HCT116 (cell line): Measurements from ENCODE around the gene SPATA3. TPM values are rescaled to one million over a fixed set of nuclear protein-coding genes. Genes with fewer than 3 reads are reported as not detected.

Experiments
- ATAC-seq: fragments of 200-7000 bp; cut with Tn5 transposase; 2 replicates; pipeline ENCODE4 v1.9.1; 2020; ENCODE audit warnings: mild to moderate bottlenecking, moderate library complexity
- BruUV-seq: library from RNA; stranded (reverse); fragments of 400-500 nt; replicated peaks from 2 replicates; lab custom pipeline; 2021; lab: Mats Ljungman, UMichigan
- CTCF ChIA-PET: fragments of 300-600 bp; sonication (Branson Sonifier 250); formaldehyde crosslinking; loops from one replicate; lab custom pipeline; 2021; ENCODE audit warnings: antibody characterized with exemption; lab: Charles Lee
- POLR2A ChIA-PET: fragments of 300-600, 350-600 bp; sonication (Branson Sonifier 250); formaldehyde crosslinking; loops from one replicate; lab custom pipeline; 2021; ENCODE audit warnings: antibody characterized with exemption; lab: Charles Lee
- RAD21 ChIA-PET, 2 experiments: fragments of 300-600 bp; sonication (Branson Sonifier 250); formaldehyde crosslinking; loops; one replicate each; lab custom pipeline; 2023; ENCODE audit warnings: low total read pairs in 2 of 2; ENCODE audit not compliant: uncharacterized antibody in 2 of 2, unreplicated experiment in 2 of 2, low non-redundant PET in 1 of 2; lab: Charles Lee
- DNase-seq: peaks from one replicate; pipeline ENCODE4 v3.0.0-alpha.2; 2010; ENCODE audit warnings: low read depth, low spot score
- H2AFZ ChIP-seq: fragments of 200-600 bp; shearing (Covaris generic), sonication (generic); 2 replicates; pipeline ENCODE4 v1.6.1; 2017; ENCODE audit warnings: low read depth, mixed run types, mixed read lengths, antibody characterized with exemption, low read length; ENCODE audit not compliant: poor library complexity, severe bottlenecking
- H3K27ac ChIP-seq: 2 replicates; pipeline ENCODE4 v1.5.1; 2012; ENCODE audit warnings: low read depth, low read length
- H3K27me3 ChIP-seq: fragments of 200-600 bp; sonication (generic); 2 replicates; pipeline ENCODE4 v1.6.1; 2016; ENCODE audit warnings: mixed run types, low read length, mixed read lengths; ENCODE audit not compliant: insufficient read depth
- H3K36me3 ChIP-seq, 2 experiments: fragments of 200-500 bp in 1 of 2; fragments of 200-600 bp in 1 of 2; sonication (Bioruptor generic) in 1 of 2; sonication (generic) in 1 of 2; 2 replicates each; pipeline versions ENCODE4 v1.5.1 to v1.6.1; 2014 to 2016; ENCODE audit warnings: low read length in 2 of 2, inconsistent platforms in 1 of 2, mixed read lengths in 1 of 2, mixed run types in 1 of 2; ENCODE audit not compliant: insufficient read depth in 2 of 2, control insufficient read depth in 1 of 2
- H3K4me1 ChIP-seq, 2 experiments: fragments of 200-600 bp in 1 of 2; sonication (generic) in 1 of 2; 2 replicates each; pipeline versions ENCODE4 v1.5.1 to v1.6.1; 2012 to 2017; ENCODE audit warnings: low read length in 2 of 2, inconsistent platforms in 1 of 2, mild to moderate bottlenecking in 1 of 2, mixed read lengths in 1 of 2, mixed run types in 1 of 2, moderate library complexity in 1 of 2; ENCODE audit not compliant: insufficient read depth in 2 of 2, control insufficient read depth in 1 of 2
- H3K4me2 ChIP-seq: fragments of 200-600 bp; sonication (generic); 2 replicates; pipeline ENCODE4 v1.6.1; 2017; ENCODE audit warnings: mixed run types, low read length, mixed read lengths
- H3K4me3 ChIP-seq, 2 experiments: fragments of 200-600 bp in 1 of 2; sonication (generic) in 1 of 2; replicated peaks in 1 of 2; 2 replicates each; pipeline ENCODE4 v1.5.1; 2011 to 2016; ENCODE audit warnings: low read length in 2 of 2, control low read depth in 1 of 2, low read depth in 1 of 2, mild to moderate bottlenecking in 1 of 2, mixed read lengths in 1 of 2, mixed run types in 1 of 2
- H3K79me2 ChIP-seq: fragments of 200-600 bp; sonication (generic); 2 replicates; pipeline ENCODE4 v1.6.1; 2017; ENCODE audit warnings: mild to moderate bottlenecking, mixed run types, low read length, moderate library complexity, mixed read lengths; ENCODE audit not compliant: insufficient read depth
- H3K9ac ChIP-seq: fragments of 200-600 bp; sonication (generic); 2 replicates; pipeline ENCODE4 v1.6.1; 2016; ENCODE audit warnings: low read length, mixed read lengths
- H3K9me2 ChIP-seq: fragments of 200-600 bp; sonication (generic), shearing (Covaris generic); 2 replicates; pipeline ENCODE4 v1.6.1; 2017; ENCODE audit warnings: mixed run types, mild to moderate bottlenecking, moderate library complexity; ENCODE audit not compliant: insufficient read depth
- H3K9me3 ChIP-seq, 2 experiments: fragments of 200-500 bp in 1 of 2; fragments of 200-600 bp in 1 of 2; sonication (Bioruptor generic) in 1 of 2; sonication (generic) in 1 of 2; 2 replicates each; pipeline ENCODE4 v1.6.1; 2014 to 2017; ENCODE audit warnings: low read length in 2 of 2, mixed read lengths in 2 of 2, inconsistent platforms in 1 of 2, low read depth in 1 of 2, mild to moderate bottlenecking in 1 of 2, mixed run types in 1 of 2, moderate library complexity in 1 of 2; ENCODE audit not compliant: control insufficient read depth in 1 of 2, insufficient read depth in 1 of 2
- H4K20me1 ChIP-seq: fragments of 200-600 bp; sonication (generic), shearing (Covaris generic); 2 replicates; pipeline ENCODE4 v1.6.1; 2017; ENCODE audit warnings: mixed run types, mild to moderate bottlenecking, moderate library complexity; ENCODE audit not compliant: insufficient read depth
- ATF3 ChIP-seq: IDR thresholded peaks from 2 replicates; pipeline ENCODE4 v1.6.1; 2012
- CEBPB ChIP-seq: IDR thresholded peaks from 2 replicates; pipeline ENCODE4 v1.6.1; 2012; ENCODE audit warnings: low read depth
- CTCF ChIP-seq, 3 experiments: fragments of 200-600 bp in 1 of 3; sonication (generic) in 1 of 3; IDR thresholded peaks in 2 of 3; conservative IDR thresholded peaks in 1 of 3; 2 replicates each; pipeline ENCODE4 v1.5.1; 2012 to 2017; ENCODE audit warnings: low read depth in 2 of 3, low read length in 2 of 3, antibody characterized with exemption in 1 of 3, borderline replicate concordance in 1 of 3, control low read depth in 1 of 3, mild to moderate bottlenecking in 1 of 3, mixed read lengths in 1 of 3, mixed run types in 1 of 3, moderate library complexity in 1 of 3; ENCODE audit not compliant: insufficient read depth in 1 of 3
- ELF1 ChIP-seq: IDR thresholded peaks from 2 replicates; pipeline ENCODE4 v1.6.1; 2012; ENCODE audit warnings: low read depth, borderline replicate concordance
- FOSL1 ChIP-seq: IDR thresholded peaks from 2 replicates; pipeline ENCODE4 v1.6.1; 2012; ENCODE audit warnings: low read depth
- JUND ChIP-seq: IDR thresholded peaks from 2 replicates; pipeline ENCODE4 v1.6.1; 2012
- POLR2AphosphoS5 ChIP-seq: IDR thresholded peaks from 2 replicates; pipeline ENCODE4 v1.6.1; 2011; ENCODE audit warnings: mild to moderate bottlenecking, low read depth, low read length, moderate library complexity
- RAD21 ChIP-seq: IDR thresholded peaks from 2 replicates; pipeline ENCODE4 v1.6.1; 2012; ENCODE audit warnings: low read depth, mild to moderate bottlenecking
- REST ChIP-seq: IDR thresholded peaks from 2 replicates; pipeline ENCODE4 v1.6.1; 2012; ENCODE audit warnings: low read depth
- SIN3A ChIP-seq: IDR thresholded peaks from 2 replicates; pipeline ENCODE4 v1.6.1; 2012; ENCODE audit warnings: low read depth
- SP1 ChIP-seq: IDR thresholded peaks from 2 replicates; pipeline ENCODE4 v1.6.1; 2012; ENCODE audit warnings: low read depth
- SRF ChIP-seq: IDR thresholded peaks from 2 replicates; pipeline ENCODE4 v1.6.1; 2012; ENCODE audit warnings: low read depth
- TCF7L2 ChIP-seq: IDR thresholded peaks from 2 replicates; pipeline ENCODE4 v1.7.0; 2011; ENCODE audit warnings: borderline replicate concordance, inconsistent platforms; ENCODE audit not compliant: insufficient read depth, insufficient read length; ENCODE audit errors: extremely low read depth
- YY1 ChIP-seq: IDR thresholded peaks from 2 replicates; pipeline ENCODE4 v1.6.1; 2011; ENCODE audit warnings: low read length, low read depth, moderate library complexity, mild to moderate bottlenecking; ENCODE audit not compliant: insufficient replicate concordance; ENCODE audit errors: extremely low read depth
- ZBTB33 ChIP-seq: IDR thresholded peaks from 2 replicates; pipeline ENCODE4 v1.6.1; 2011; ENCODE audit warnings: mild to moderate bottlenecking, low read length, moderate library complexity; ENCODE audit not compliant: insufficient replicate concordance; ENCODE audit errors: extremely low read depth
- ZFX ChIP-seq: fragments of 450-650 bp; IDR thresholded peaks from 2 replicates; pipeline ENCODE4 v1.6.1; 2017
- ZNF274 ChIP-seq: fragments of 200-500 bp; sonication (Bioruptor generic); IDR thresholded peaks from 2 replicates; pipeline ENCODE4 v1.6.1; 2014; ENCODE audit warnings: mild to moderate bottlenecking, low read depth, low read length, inconsistent platforms
- intact Hi-C: fragments of 100-400 bp; cut with micrococcal nuclease; formaldehyde crosslinking; loops from 2 replicates; pipeline ENCODE4 v1.10.0; 2022
- total RNA-seq: library from RNA; stranded (reverse); gene quantifications from one replicate; pipeline ENCODE4 v1.2.1, GENCODE V29; 2021; ENCODE audit not compliant: unreplicated experiment

Gene SPATA3
- total RNA-seq, 1 experiment from 2014 or later: not detected

GRCh38 chr2:231032575-231033140 is 36.7 kb downstream of the SPATA3 start:
- ChIA-PET CTCF (no interaction called here), RAD21 (no interaction called here), POLR2A (no interaction called here)
- Histone ChIP-seq H3K79me2 (no peaks in the 10 kb centered on the region), H2AFZ (no peak overlapping the region), H3K9me2 (no peaks in the 10 kb centered on the region), H3K4me1 (peaks cover 0 to 3% of the 10 kb centered on the region in 2 experiments; a peak in 1 of 4 replicates), H3K27me3 (no peaks in the 10 kb centered on the region), H3K4me3 (no peak overlapping the region), H3K4me2 (no peak overlapping the region), H3K27ac (no peak overlapping the region), H3K9me3 (no peaks in the 10 kb centered on the region), H3K36me3 (no peaks in the 10 kb centered on the region), H4K20me1 (no peaks in the 10 kb centered on the region), H3K9ac (no peak overlapping the region)
- TF ChIP-seq TCF7L2 (no peak), POLR2AphosphoS5 (no peak), ZNF274 (no peak), ELF1 (no peak), REST (no peak), CEBPB (no peak), SRF (no peak), FOSL1 (no peak), CTCF (IDR thresholded peaks at IDR 0.05 in 2 of 3, conservative IDR thresholded peaks at IDR 0.05 in 1 of 3; ENCODE audit: borderline replicate concordance in 1 of 3, insufficient read depth in 1 of 3, low read depth in 2 of 3, low read length in 2 of 3) (no peak), SIN3A (no peak), ZFX (no peak), YY1 (no peak), SP1 (no peak), ATF3 (no peak), ZBTB33 (no peak), JUND (no peak), RAD21 (no peak)
- intact Hi-C loops: no loop called here
- DNase-seq (no peak), ATAC-seq (no peak)
- BruUV-seq: no TSS peak
